Upper lobe of left lung (tissue), 6 donors: ENCODE measurements around the gene GJB6. TPM values are rescaled to one million over a fixed set of nuclear protein-coding genes. Genes with fewer than 3 reads are reported as not detected.
A peak's percentile ranks its signal among the peaks of the same experiment; 100 is the strongest.

ENCODE experiments used
- ATAC-seq, 2 donors: fragments of 200-7000 bp; cut with Tn5 transposase; one replicate each; pipeline ENCODE4 v1.9.1; 2022; ENCODE audit warnings: mild to moderate bottlenecking in 2 of 2, moderate library complexity in 2 of 2; ENCODE audit not compliant: low FRiP score in 2 of 2
- DNase-seq, 2 donors: peaks; one replicate each; pipeline ENCODE4 v3.0.0-alpha.2; 2019 to 2020
- H3K27ac ChIP-seq, 4 donors: fragments of 200-600 bp; sonication (generic); one replicate each; pipeline ENCODE4 v1.5.1; 2016 to 2019
- H3K27me3 ChIP-seq, 4 donors: fragments of 200-600 bp; sonication (generic); one replicate each; pipeline ENCODE4 v1.5.1; 2017 to 2019
- H3K36me3 ChIP-seq, 4 donors: fragments of 200-600 bp; sonication (generic); one replicate each; pipeline ENCODE4 v1.5.1; 2016 to 2019
- H3K4me1 ChIP-seq, 4 donors: fragments of 200-600 bp; sonication (generic); one replicate each; pipeline ENCODE4 v1.5.1; 2018 to 2019
- H3K4me3 ChIP-seq, 4 donors: fragments of 200-600 bp; sonication (generic); one replicate each; pipeline ENCODE4 v1.5.1; 2017 to 2019; ENCODE audit warnings: mild to moderate bottlenecking in 2 of 4, moderate library complexity in 1 of 4
- H3K9me3 ChIP-seq, 4 donors: fragments of 200-600 bp; sonication (generic); one replicate each; pipeline ENCODE4 v1.5.1; 2018 to 2019
- CTCF ChIP-seq, 6 experiments: fragments of 450-650 bp in 4 of 6; fragments of 200-600 bp in 2 of 6; sonication (generic) in 2 of 6; IDR thresholded peaks; one replicate each; pipeline ENCODE4 v1.5.1; 2016 to 2019; ENCODE audit warnings: antibody characterized with exemption in 6 of 6
- EP300 ChIP-seq, 4 donors: sonication (generic); formaldehyde crosslinking; IDR thresholded peaks; one replicate each; pipeline ENCODE4 v1.5.1; 2017; ENCODE audit warnings: antibody characterized with exemption in 4 of 4, control low read depth in 2 of 4
- POLR2A ChIP-seq, 4 donors: fragments of 450-650 bp; IDR thresholded peaks; one replicate each; pipeline ENCODE4 v1.5.1; 2016 to 2017; ENCODE audit warnings: antibody characterized with exemption in 4 of 4, mild to moderate bottlenecking in 2 of 4
- POLR2AphosphoS5 ChIP-seq, 2 donors: sonication (generic); formaldehyde crosslinking; IDR thresholded peaks; one replicate each; pipeline ENCODE4 v1.5.1; 2017; ENCODE audit warnings: antibody characterized with exemption in 2 of 2
- WGBS, 2 donors: methylation state at CpG; one replicate each; pipeline ENCODE4 v1.1.5; 2017 to 2018; 5-methylcytosine and 5-hydroxymethylcytosine counted together
- total RNA-seq, 6 donors: library from RNA; depleted of rRNA in 4 of 6; stranded (reverse); fragments of >200 nt in 4 of 6; gene quantifications; one replicate each; pipeline versions ENCODE4 v1.1.0 to v1.2.1, GENCODE V29; 2016 to 2021
- donor health status: DM: no; HTN: no; CAD: no; lungs with moderate emphysema.
- donor health status: DM: no; HTN: yes; CAD: no; lungs with severe emphysema.

GJB6 gene
- total RNA-seq, 6 donors from 2014 or later: not detected

- WGBS, 2 donors: 68 to 72% methylated on average over 12 of the region's 12 CpGs
These were observed 46.6 kb downstream of the GJB6 start for GRCh38 chr13:20185366-20186056.

GRCh38 chr13:20182231-20182846, 49.8 kb downstream of the GJB6 start:
- no peak overlapping the region for H3K4me3 ChIP-seq
- ATAC-seq (peak; percentile 83 to 91), DNase-seq (peak in 1 of 2 donors; percentile 71)
- WGBS, 2 donors: 22 to 23% methylated on average over 5 of the region's 5 CpGs
- TF ChIP-seq CTCF (IDR thresholded peaks at IDR 0.05) (peak; percentile 55 to 75 (median 72)), POLR2AphosphoS5 (IDR thresholded peaks at IDR 0.05) (no peak)
- H3K27me3 ChIP-seq: peaks cover 0 to 6% (median 1%) of the 10 kb centered on the region in 4 donors
- no peaks in the 10 kb centered on the region for H3K36me3 ChIP-seq
- H3K9me3 ChIP-seq: no peaks in the 10 kb centered on the region
- H3K4me1 ChIP-seq: peaks cover 0 to 5% (median 2%) of the 10 kb centered on the region in 4 donors
- no peak overlapping the region for H3K27ac ChIP-seq

More at GRCh38 chr13:20185366-20186056, 46.6 kb downstream of the GJB6 start:
- no peak for TF ChIP-seq POLR2AphosphoS5 (IDR thresholded peaks at IDR 0.05)
- no peak for TF ChIP-seq POLR2A (IDR thresholded peaks at IDR 0.05)
- no peak for TF ChIP-seq EP300 (IDR thresholded peaks at IDR 0.05)
- TF ChIP-seq CTCF (IDR thresholded peaks at IDR 0.05): no peak
- no peaks in the 10 kb centered on the region for H3K36me3 ChIP-seq
- no peak overlapping the region for H3K27ac ChIP-seq
- H3K27me3 ChIP-seq: no peaks in the 10 kb centered on the region
- no peaks in the 10 kb centered on the region for H3K9me3 ChIP-seq
- no peak overlapping the region for H3K4me3 ChIP-seq
- ATAC-seq (no peak), DNase-seq (no peak)
- peaks cover 0 to 5% (median 2%) of the 10 kb centered on the region in 4 donors for H3K4me1 ChIP-seq

GRCh38 chr13:20181188-20181587, 50.9 kb downstream of the GJB6 start:
- peaks cover 0 to 9% (median 3%) of the 10 kb centered on the region in 4 donors for H3K4me1 ChIP-seq
- DNase-seq (no peak), ATAC-seq (no peak)
- WGBS, 2 donors: 69 to 70% methylated on average over 3 of the region's 3 CpGs
- no peaks in the 10 kb centered on the region for H3K9me3 ChIP-seq
- no peak for TF ChIP-seq POLR2A (IDR thresholded peaks at IDR 0.05)
- TF ChIP-seq EP300 (IDR thresholded peaks at IDR 0.05): no peak
- TF ChIP-seq POLR2AphosphoS5 (IDR thresholded peaks at IDR 0.05): no peak
- TF ChIP-seq CTCF (IDR thresholded peaks at IDR 0.05): no peak
- H3K27ac ChIP-seq: no peak overlapping the region
- peaks cover 0 to 11% (median 1%) of the 10 kb centered on the region in 4 donors for H3K27me3 ChIP-seq
- no peaks in the 10 kb centered on the region for H3K36me3 ChIP-seq
- no peak overlapping the region for H3K4me3 ChIP-seq

- Histone ChIP-seq H3K27ac (no peak overlapping the region), H3K4me1 (peaks cover 4 to 17% (median 17%) of the 10 kb centered on the region in 4 donors), H3K9me3 (no peaks in the 10 kb centered on the region), H3K36me3 (no peaks in the 10 kb centered on the region), H3K4me3 (no peak overlapping the region), H3K27me3 (peaks cover 0 to 11% (median 1%) of the 10 kb centered on the region in 4 donors)
- no peak for TF ChIP-seq EP300 (IDR thresholded peaks at IDR 0.05)
- TF ChIP-seq CTCF (IDR thresholded peaks at IDR 0.05): no peak
- no peak for TF ChIP-seq POLR2AphosphoS5 (IDR thresholded peaks at IDR 0.05)
- no peak for TF ChIP-seq POLR2A (IDR thresholded peaks at IDR 0.05)
- 72 to 74% methylated on average over 5 of the region's 5 CpGs for WGBS, 2 donors
- DNase-seq (no peak), ATAC-seq (no peak)
These were observed 54.0 kb downstream of the GJB6 start for GRCh38 chr13:20178156-20178555.
